NCI-H774 (cell line): ENCODE results near the gene ERBB4.
"Not testable (repeated sequence)": the region's sequence is repeated elsewhere in the genome, so short reads cannot be mapped to it uniquely, and the experiment has no call there.

Experiments used
- DNase-seq: peaks from one replicate; lab custom pipeline; 2025; lab: John Stamatoyannopoulos, UW

ERBB4 gene

GRCh38 chr2:211723398-211723797 lies 815.2 kb downstream of the ERBB4 start:
- no peak for DNase-seq

GRCh38 chr2:211722928-211723327 lies 815.7 kb downstream of the ERBB4 start:
- peak; percentile 21 for DNase-seq

- DNase-seq = not testable (repeated sequence)
These were observed 816.7 kb downstream of the ERBB4 start for GRCh38 chr2:211721874-211722273.

GRCh38 chr2:211709389-211709788 lies 829.2 kb downstream of the ERBB4 start:
- no peak for DNase-seq

GRCh38 chr2:211692689-211693088 lies 845.9 kb downstream of the ERBB4 start:
- DNase-seq = no peak

- DNase-seq = no peak
These were observed 847.9 kb downstream of the ERBB4 start for GRCh38 chr2:211690736-211691135.

- no peak for DNase-seq
These were observed 850.4 kb downstream of the ERBB4 start for GRCh38 chr2:211688196-211688595.

- DNase-seq = no peak
These were observed 863.9 kb downstream of the ERBB4 start for GRCh38 chr2:211674715-211675114.

- DNase-seq = no peak
These were observed 865.3 kb downstream of the ERBB4 start for GRCh38 chr2:211673133-211673905.

GRCh38 chr2:211671977-211672376 lies 866.6 kb downstream of the ERBB4 start:
- DNase-seq = no peak

- DNase-seq = no peak
These were observed 873.3 kb downstream of the ERBB4 start for GRCh38 chr2:211665299-211665698.

GRCh38 chr2:211664321-211664720 lies 874.3 kb downstream of the ERBB4 start:
- no peak for DNase-seq

- DNase-seq = no peak
These were observed 884.3 kb downstream of the ERBB4 start for GRCh38 chr2:211654211-211654780.

- DNase-seq = no peak
These were observed 886.3 kb downstream of the ERBB4 start for GRCh38 chr2:211652327-211652726.

- no peak for DNase-seq
These were observed 889.3 kb downstream of the ERBB4 start for GRCh38 chr2:211649331-211649730.

GRCh38 chr2:211631503-211631902 lies 907.1 kb downstream of the ERBB4 start:
- DNase-seq = no peak

- DNase-seq = no peak
These were observed 915.5 kb downstream of the ERBB4 start for GRCh38 chr2:211623096-211623495.

GRCh38 chr2:211620986-211621385 lies 917.6 kb downstream of the ERBB4 start:
- no peak for DNase-seq

GRCh38 chr2:211617803-211618202 lies 920.8 kb downstream of the ERBB4 start:
- DNase-seq = no peak

GRCh38 chr2:211611621-211612020 lies 927.0 kb downstream of the ERBB4 start:
- DNase-seq = no peak

- no peak for DNase-seq
These were observed 927.5 kb downstream of the ERBB4 start for GRCh38 chr2:211611061-211611518.

- no peak for DNase-seq
These were observed 929.5 kb downstream of the ERBB4 start for GRCh38 chr2:211609127-211609526.

- DNase-seq = no peak
These were observed 939.5 kb downstream of the ERBB4 start for GRCh38 chr2:211599146-211599545.

GRCh38 chr2:211598238-211598637 lies 940.4 kb downstream of the ERBB4 start:
- DNase-seq = no peak
